ENCODE results near the gene FZD10. TPM values are rescaled to one million over a fixed set of nuclear protein-coding genes. Genes with fewer than 3 reads are reported as not detected.

FZD10 gene
- total RNA-seq, 1 donor from 2014 or later = 0.21 TPM

DNA sequence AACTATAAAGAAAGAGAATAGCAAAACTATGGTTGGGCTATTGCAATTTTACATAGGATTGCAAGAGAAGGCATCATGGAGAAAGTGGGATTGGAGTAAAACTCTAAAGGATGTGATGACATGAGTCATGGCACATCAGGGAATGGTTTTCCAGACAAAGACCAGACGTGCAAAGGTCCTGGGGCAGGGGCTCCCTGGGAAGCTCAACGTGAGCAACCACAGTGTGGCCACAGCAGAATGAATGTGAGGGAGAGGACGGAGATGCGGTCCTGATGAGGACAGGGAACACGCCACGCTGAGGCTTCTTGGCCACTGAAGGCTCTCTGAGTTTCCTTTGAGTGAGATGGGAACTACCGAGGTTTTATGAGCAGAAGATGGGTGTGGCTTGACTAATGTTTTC, 38.2 kb downstream of the FZD10 start:
- H3K27ac ChIP-seq = no peak overlapping the region
- H3K36me3 ChIP-seq = no peaks in the 10 kb centered on the region
- no peaks in the 10 kb centered on the region for H3K27me3 ChIP-seq
- H3K4me1 ChIP-seq = no peaks in the 10 kb centered on the region
- no peak overlapping the region for H3K4me3 ChIP-seq
- intact Hi-C loops (cut with DNase I) = no loop called here
- H3K9me3 ChIP-seq = no peaks in the 10 kb centered on the region
- DNase-seq (ENCODE audit: low spot score in 2 of 2) = no peak
- TF ChIP-seq, protein P1, sequence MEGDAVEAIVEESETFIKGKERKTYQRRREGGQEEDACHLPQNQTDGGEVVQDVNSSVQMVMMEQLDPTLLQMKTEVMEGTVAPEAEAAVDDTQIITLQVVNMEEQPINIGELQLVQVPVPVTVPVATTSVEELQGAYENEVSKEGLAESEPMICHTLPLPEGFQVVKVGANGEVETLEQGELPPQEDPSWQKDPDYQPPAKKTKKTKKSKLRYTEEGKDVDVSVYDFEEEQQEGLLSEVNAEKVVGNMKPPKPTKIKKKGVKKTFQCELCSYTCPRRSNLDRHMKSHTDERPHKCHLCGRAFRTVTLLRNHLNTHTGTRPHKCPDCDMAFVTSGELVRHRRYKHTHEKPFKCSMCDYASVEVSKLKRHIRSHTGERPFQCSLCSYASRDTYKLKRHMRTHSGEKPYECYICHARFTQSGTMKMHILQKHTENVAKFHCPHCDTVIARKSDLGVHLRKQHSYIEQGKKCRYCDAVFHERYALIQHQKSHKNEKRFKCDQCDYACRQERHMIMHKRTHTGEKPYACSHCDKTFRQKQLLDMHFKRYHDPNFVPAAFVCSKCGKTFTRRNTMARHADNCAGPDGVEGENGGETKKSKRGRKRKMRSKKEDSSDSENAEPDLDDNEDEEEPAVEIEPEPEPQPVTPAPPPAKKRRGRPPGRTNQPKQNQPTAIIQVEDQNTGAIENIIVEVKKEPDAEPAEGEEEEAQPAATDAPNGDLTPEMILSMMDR (IDR thresholded peaks at IDR 0.05) = no peak

DNA sequence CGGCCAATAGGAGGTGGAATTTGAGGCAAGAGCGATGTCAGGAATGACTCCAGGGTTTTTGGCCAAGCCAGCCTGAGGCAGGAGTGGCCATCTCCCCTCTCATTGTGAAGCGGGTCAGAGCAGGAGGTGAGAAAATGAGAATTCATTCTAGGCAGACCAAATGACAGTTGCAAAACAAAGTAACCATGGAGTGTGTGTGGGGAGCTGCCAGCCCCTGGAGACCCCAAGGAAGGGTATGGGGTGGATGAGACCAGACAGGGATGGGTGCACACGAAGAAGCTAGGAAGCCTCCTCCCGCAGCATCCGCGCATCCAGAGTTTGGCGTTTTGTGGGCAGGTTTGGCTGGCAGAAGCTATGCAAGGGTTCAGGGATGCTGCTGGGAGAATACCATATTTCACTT, 38.8 kb downstream of the FZD10 start:
- Histone ChIP-seq H3K27me3 (no peaks in the 10 kb centered on the region), H3K4me3 (no peak overlapping the region), H3K4me1 (no peaks in the 10 kb centered on the region), H3K27ac (no peak overlapping the region), H3K9me3 (no peaks in the 10 kb centered on the region), H3K36me3 (no peaks in the 10 kb centered on the region)
- peak in 1 of 2 donors; percentile 24 for DNase-seq (ENCODE audit: low spot score in 2 of 2)
- TF ChIP-seq, protein P1 (IDR thresholded peaks at IDR 0.05) = no peak
- intact Hi-C loops (cut with DNase I) = no loop called here

DNA sequence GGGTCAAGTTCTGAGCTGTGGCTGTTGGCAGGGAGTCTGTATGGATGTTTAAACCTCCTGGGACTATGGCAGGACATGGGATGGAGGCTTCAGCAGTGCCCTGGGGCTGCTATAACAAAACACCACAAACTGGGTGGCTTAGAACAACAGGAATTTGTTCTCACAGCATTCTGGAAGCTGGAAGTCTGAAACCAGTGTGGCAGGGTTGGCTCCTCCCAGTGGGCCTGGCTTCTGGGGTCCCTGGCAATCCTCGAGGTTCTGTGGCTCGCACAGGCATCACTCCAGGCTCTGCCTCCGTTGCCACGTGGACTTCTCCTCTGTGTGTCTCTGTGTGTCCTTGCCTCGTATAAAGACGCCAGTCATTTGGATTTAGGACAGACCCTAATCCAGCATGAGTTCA, 39.9 kb downstream of the FZD10 start:
- Histone ChIP-seq H3K36me3 (no peaks in the 10 kb centered on the region), H3K9me3 (no peaks in the 10 kb centered on the region), H3K27me3 (no peaks in the 10 kb centered on the region), H3K4me1 (no peaks in the 10 kb centered on the region), H3K4me3 (no peak overlapping the region), H3K27ac (no peak overlapping the region)
- DNase-seq (ENCODE audit: low spot score in 2 of 2) = no peak
- TF ChIP-seq, protein P1 (IDR thresholded peaks at IDR 0.05) = no peak
- intact Hi-C loops (cut with DNase I) = no loop called here

DNA sequence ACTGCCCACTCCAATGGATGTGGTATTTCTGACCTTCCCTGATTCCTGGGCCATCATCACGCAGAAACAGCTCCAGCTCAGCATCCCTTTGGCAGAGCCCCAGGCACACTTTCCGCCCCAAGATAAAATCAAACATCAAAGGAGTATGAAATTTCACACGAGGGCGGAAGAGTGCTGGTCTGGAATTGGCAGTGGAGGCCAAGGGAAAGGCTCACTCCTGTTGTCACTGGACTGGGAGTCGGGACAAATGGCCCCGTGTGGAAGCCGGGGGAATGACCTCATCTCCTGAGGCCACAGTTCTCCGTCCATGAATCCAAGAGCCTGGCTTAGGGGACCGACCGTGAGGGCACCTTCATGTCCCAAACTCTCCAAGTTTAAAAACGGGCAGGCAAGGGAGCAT, 40.9 kb downstream of the FZD10 start:
- H3K27me3 ChIP-seq = no peaks in the 10 kb centered on the region
- H3K4me3 ChIP-seq = no peak overlapping the region
- no peak overlapping the region for H3K27ac ChIP-seq
- no peaks in the 10 kb centered on the region for H3K4me1 ChIP-seq
- intact Hi-C loops (cut with DNase I) = no loop called here
- no peaks in the 10 kb centered on the region for H3K36me3 ChIP-seq
- H3K9me3 ChIP-seq = no peaks in the 10 kb centered on the region
- TF ChIP-seq, protein P1 (IDR thresholded peaks at IDR 0.05) = no peak
- DNase-seq (ENCODE audit: low spot score in 2 of 2) = peak in 1 of 2 donors; percentile 31

DNA sequence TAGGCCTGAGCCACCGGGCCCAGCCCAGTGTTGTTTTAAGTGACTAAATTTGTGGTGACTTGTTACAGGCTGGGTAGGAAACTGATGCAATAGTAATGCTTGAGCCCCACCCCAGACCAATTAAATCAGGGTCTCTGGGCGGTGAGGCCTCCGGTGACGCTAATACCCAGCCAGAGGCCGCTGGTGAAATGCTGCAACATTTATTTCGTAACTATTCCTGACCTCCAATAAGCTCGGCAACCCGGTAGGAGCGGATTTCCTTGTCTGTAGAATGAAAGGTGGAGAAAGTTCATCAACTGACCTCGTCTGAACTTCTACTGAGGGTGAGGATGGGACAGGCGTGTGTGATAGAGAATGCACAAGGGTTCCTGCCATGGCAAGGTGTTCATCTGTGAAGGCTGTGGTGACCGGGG, 42.3 kb downstream of the FZD10 start:
- no peak for DNase-seq (ENCODE audit: low spot score in 2 of 2)
- Histone ChIP-seq H3K4me1 (no peaks in the 10 kb centered on the region), H3K36me3 (no peaks in the 10 kb centered on the region), H3K27ac (no peak overlapping the region), H3K27me3 (no peaks in the 10 kb centered on the region), H3K4me3 (no peak overlapping the region), H3K9me3 (no peaks in the 10 kb centered on the region)
- TF ChIP-seq, protein P1 (IDR thresholded peaks at IDR 0.05) = no peak
- intact Hi-C loops (cut with DNase I) = no loop called here

DNA sequence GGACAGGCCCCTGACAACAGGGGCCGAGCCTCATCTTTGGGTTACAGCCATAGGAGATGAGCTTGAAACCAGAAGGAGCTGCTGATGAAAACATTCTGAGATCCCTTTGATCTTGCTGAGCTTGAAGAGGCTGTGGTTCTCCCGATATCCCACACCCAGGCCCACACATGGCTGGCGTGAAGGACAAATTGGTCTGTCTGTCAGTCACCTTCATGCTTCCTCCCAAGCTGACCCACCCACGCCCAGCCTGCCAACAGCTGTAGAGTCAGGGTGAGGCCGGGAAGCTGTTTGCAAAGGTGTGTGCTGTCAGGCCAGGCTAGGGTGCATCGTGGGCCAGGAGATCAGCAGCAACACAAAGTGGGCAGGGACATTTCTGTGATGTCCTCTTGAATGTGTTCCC, 43.2 kb downstream of the FZD10 start:
- DNase-seq (ENCODE audit: low spot score in 2 of 2) = no peak
- Histone ChIP-seq H3K36me3 (no peaks in the 10 kb centered on the region), H3K4me3 (no peak overlapping the region)

More for the DNA sequence above, 43.2 kb downstream of the FZD10 start:
- Histone ChIP-seq H3K9me3 (no peaks in the 10 kb centered on the region), H3K4me1 (no peaks in the 10 kb centered on the region), H3K27ac (no peak overlapping the region), H3K27me3 (no peaks in the 10 kb centered on the region)
- intact Hi-C loops (cut with DNase I) = no loop called here
- TF ChIP-seq, protein P1 (IDR thresholded peaks at IDR 0.05) = no peak
